ENCODE results near the gene P2RY10.
"Not testable (repeated sequence)": the region's sequence is repeated elsewhere in the genome, so short reads cannot be mapped to it uniquely, and the experiment has no call there.

The P2RY10 gene

GRCh38 chrX:78945186-78945912, at the start of gene P2RY10:
P2RY10 (plus strand) TSS chrX:78945391; CDS start chrX:78960521, 15,130 bp downstream.
- no peak for DNase-seq (ENCODE audit: low read depth, low spot score)

- no peak for DNase-seq (ENCODE audit: low read depth, low spot score)
Observed at GRCh38 chrX:78922754-78923153, 22.4 kb upstream of the P2RY10 start.

- DNase-seq (ENCODE audit: low read depth, low spot score): no peak
Observed at GRCh38 chrX:78923198-78924015, 21.8 kb upstream of the P2RY10 start.

- no peak for DNase-seq (ENCODE audit: low read depth, low spot score)
Observed at GRCh38 chrX:78931814-78932213, 13.4 kb upstream of the P2RY10 start.

- no peak for DNase-seq (ENCODE audit: low read depth, low spot score)
Observed at GRCh38 chrX:78934866-78935265, 10.3 kb upstream of the P2RY10 start.

GRCh38 chrX:78944351-78944750, 840 bp upstream of the P2RY10 start:
- no peak for DNase-seq (ENCODE audit: low read depth, low spot score)

GRCh38 chrX:78946178-78946931, 1.2 kb downstream of the P2RY10 start:
- DNase-seq (ENCODE audit: low read depth, low spot score): no peak

GRCh38 chrX:78950009-78950835, 5.0 kb downstream of the P2RY10 start:
- DNase-seq (ENCODE audit: low read depth, low spot score): no peak

GRCh38 chrX:78957049-78957767, 12.0 kb downstream of the P2RY10 start:
- DNase-seq (ENCODE audit: low read depth, low spot score): no peak

GRCh38 chrX:78957768-78958130, 12.6 kb downstream of the P2RY10 start:
- DNase-seq (ENCODE audit: low read depth, low spot score): no peak

GRCh38 chrX:78958419-78959116, 13.4 kb downstream of the P2RY10 start:
- no peak for DNase-seq (ENCODE audit: low read depth, low spot score)

GRCh38 chrX:78960888-78961287, 15.7 kb downstream of the P2RY10 start:
- DNase-seq (ENCODE audit: low read depth, low spot score): no peak

GRCh38 chrX:78964598-78964997, 19.4 kb downstream of the P2RY10 start:
- DNase-seq (ENCODE audit: low read depth, low spot score): no peak

GRCh38 chrX:78979789-78980464, 34.7 kb downstream of the P2RY10 start:
- DNase-seq (ENCODE audit: low read depth, low spot score): peak; percentile 0

- DNase-seq (ENCODE audit: low read depth, low spot score): no peak
Observed at GRCh38 chrX:78989349-78989748, 44.2 kb downstream of the P2RY10 start.

- no peak for DNase-seq (ENCODE audit: low read depth, low spot score)
Observed at GRCh38 chrX:78997870-78998558, 52.8 kb downstream of the P2RY10 start.

GRCh38 chrX:79007540-79007939, 62.3 kb downstream of the P2RY10 start:
- not testable (repeated sequence) for DNase-seq (ENCODE audit: low read depth, low spot score)

All from astrocyte of the hippocampus (primary cell).